Lung (tissue), 13 donors: ENCODE measurements around the gene MS4A6A. TPM values are rescaled to one million over a fixed set of nuclear protein-coding genes. Genes with fewer than 3 reads are reported as not detected.

ENCODE experiments used
- ATAC-seq: fragments of 200-7000 bp; cut with Tn5 transposase; one replicate; pipeline ENCODE4 v1.9.1; 2020; ENCODE audit warnings: moderate number of reproducible peaks; ENCODE audit not compliant: insufficient read depth, low FRiP score
- DNase-seq, 3 donors: peaks; one replicate each; pipeline ENCODE4 v3.0.0-alpha.2; 2013 to 2017
- H3K27ac ChIP-seq, 2 donors: one replicate each; pipeline ENCODE4 v1.5.1; 2013; ENCODE audit warnings: mild to moderate bottlenecking in 2 of 2, moderate library complexity in 2 of 2, control low read depth in 1 of 2, inconsistent platforms in 1 of 2, low read depth in 1 of 2, low read length in 1 of 2
- H3K27me3 ChIP-seq, 3 donors: one replicate each; pipeline ENCODE4 v1.5.1; 2013; ENCODE audit warnings: low read length in 2 of 3; ENCODE audit not compliant: control insufficient read depth in 3 of 3, insufficient read depth in 3 of 3
- H3K36me3 ChIP-seq, 4 donors: one replicate each; pipeline ENCODE4 v1.5.1; 2013; ENCODE audit warnings: low read length in 4 of 4, mild to moderate bottlenecking in 1 of 4, moderate library complexity in 1 of 4; ENCODE audit not compliant: control insufficient read depth in 4 of 4, insufficient read depth in 4 of 4
- H3K4me1 ChIP-seq, 5 donors: one replicate each; pipeline ENCODE4 v1.5.1; 2013; ENCODE audit warnings: low read length in 5 of 5, mild to moderate bottlenecking in 2 of 5, moderate library complexity in 1 of 5; ENCODE audit not compliant: control insufficient read depth in 5 of 5, insufficient read depth in 5 of 5
- H3K4me3 ChIP-seq: one replicate; pipeline ENCODE4 v1.5.1; 2013; ENCODE audit warnings: mild to moderate bottlenecking, control low read depth, moderate library complexity
- H3K9ac ChIP-seq, 2 donors: one replicate each; pipeline ENCODE4 v1.5.1; 2013; ENCODE audit warnings: low read length in 2 of 2, control low read depth in 1 of 2; ENCODE audit not compliant: insufficient read depth in 1 of 2
- H3K9me3 ChIP-seq, 4 donors: one replicate each; pipeline ENCODE4 v1.5.1; 2013; ENCODE audit warnings: low read length in 3 of 4, mild to moderate bottlenecking in 1 of 4, moderate library complexity in 1 of 4; ENCODE audit not compliant: control insufficient read depth in 4 of 4, insufficient read depth in 3 of 4
- WGBS, 2 donors: extraction: QIAGEN DNeasy Blood & Tissue Kit; methylation state at CpG; one replicate each; pipeline ENCODE4 v1.1.7; 2013; 5-methylcytosine and 5-hydroxymethylcytosine counted together
- polyA plus RNA-seq, 2 donors: library from polyadenylated mRNA; stranded (reverse); fragments of 200-250 nt; gene quantifications; one replicate each; pipeline ENCODE4 v1.2.1, GENCODE V29; 2013
- small RNA-seq: library from RNA; depleted of rRNA; stranded (forward); fragments of <200 nt; gene quantifications from one replicate; pipeline ENCODE3, GENCODE V24; 2014; ENCODE audit warnings: low replicate concordance
- total RNA-seq, 2 donors: library from RNA; depleted of rRNA in 1 of 2; stranded (reverse); fragments of >200 nt in 1 of 2; gene quantifications; one replicate each; pipeline ENCODE4 v1.2.1, GENCODE V29; 2014 to 2021
- TF ChIP-seq, protein P1 (sequence below): IDR thresholded peaks from 2 replicates; pipeline ENCODE4 v1.5.1; 2012; ENCODE audit warnings: mild to moderate bottlenecking; ENCODE audit errors: control extremely low read depth, extremely low read depth
- donor health status: control.
- donor health status: control.
- donor health status: Bipolar disorder and iron deficiency.
- donor health status: healthy.
- donor health status: DM: yes; HTN: yes; CAD: no.

The MS4A6A gene
- total and polyA plus RNA-seq, 4 donors: 36.2 to 163 (median 92.7) TPM

GRCh38 chr11:60125956-60126585, 56.8 kb downstream of the MS4A6A start:
- no peak overlapping the region for H3K27ac ChIP-seq
- ATAC-seq (no peak), DNase-seq (no peak)
- no peak overlapping the region for H3K9ac ChIP-seq
- TF ChIP-seq, protein P1, sequence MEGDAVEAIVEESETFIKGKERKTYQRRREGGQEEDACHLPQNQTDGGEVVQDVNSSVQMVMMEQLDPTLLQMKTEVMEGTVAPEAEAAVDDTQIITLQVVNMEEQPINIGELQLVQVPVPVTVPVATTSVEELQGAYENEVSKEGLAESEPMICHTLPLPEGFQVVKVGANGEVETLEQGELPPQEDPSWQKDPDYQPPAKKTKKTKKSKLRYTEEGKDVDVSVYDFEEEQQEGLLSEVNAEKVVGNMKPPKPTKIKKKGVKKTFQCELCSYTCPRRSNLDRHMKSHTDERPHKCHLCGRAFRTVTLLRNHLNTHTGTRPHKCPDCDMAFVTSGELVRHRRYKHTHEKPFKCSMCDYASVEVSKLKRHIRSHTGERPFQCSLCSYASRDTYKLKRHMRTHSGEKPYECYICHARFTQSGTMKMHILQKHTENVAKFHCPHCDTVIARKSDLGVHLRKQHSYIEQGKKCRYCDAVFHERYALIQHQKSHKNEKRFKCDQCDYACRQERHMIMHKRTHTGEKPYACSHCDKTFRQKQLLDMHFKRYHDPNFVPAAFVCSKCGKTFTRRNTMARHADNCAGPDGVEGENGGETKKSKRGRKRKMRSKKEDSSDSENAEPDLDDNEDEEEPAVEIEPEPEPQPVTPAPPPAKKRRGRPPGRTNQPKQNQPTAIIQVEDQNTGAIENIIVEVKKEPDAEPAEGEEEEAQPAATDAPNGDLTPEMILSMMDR: no peak
- peaks cover 0 to 1% (median 0%) of the 10 kb centered on the region in 5 donors for H3K4me1 ChIP-seq
- no peaks in the 10 kb centered on the region for H3K36me3 ChIP-seq
- H3K4me3 ChIP-seq: no peak overlapping the region
- no peaks in the 10 kb centered on the region for H3K27me3 ChIP-seq
- H3K9me3 ChIP-seq: no peaks in the 10 kb centered on the region

DNA sequence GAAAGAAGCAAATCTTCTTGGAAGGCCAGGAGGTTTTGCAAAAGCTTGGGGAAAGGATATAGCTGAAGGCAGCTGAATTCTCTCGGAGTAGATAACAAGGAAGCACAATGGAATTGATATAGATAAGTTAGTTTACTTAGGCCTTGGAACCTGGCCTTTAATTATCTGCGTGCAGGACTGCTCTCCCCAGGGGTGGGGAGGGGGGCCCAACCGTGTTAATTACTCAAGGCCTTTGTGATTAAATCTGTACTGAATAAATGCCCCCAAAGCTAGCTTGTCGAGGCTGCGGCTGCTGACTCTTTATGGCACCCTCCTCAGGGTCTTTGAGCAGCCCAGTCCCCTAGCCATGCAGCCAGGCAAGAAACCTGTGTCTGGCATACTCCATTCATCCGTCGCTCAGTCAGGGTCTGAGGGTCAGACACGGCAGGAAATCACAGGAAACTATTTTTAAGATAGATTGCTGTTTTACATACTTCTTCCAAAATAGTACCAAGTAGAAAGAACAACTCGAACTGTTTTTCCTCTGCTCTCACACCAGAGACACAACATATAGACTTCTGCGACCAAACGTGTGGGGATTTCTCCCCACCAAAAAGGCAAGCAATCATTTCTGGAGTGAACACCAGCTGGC, 58.0 kb downstream of the MS4A6A start:
- DNase-seq (no peak), ATAC-seq (no peak)
- no peaks in the 10 kb centered on the region for H3K27me3 ChIP-seq
- H3K9me3 ChIP-seq: no peaks in the 10 kb centered on the region
- no peak overlapping the region for H3K27ac ChIP-seq
- H3K4me3 ChIP-seq: no peak overlapping the region
- TF ChIP-seq, protein P1: no peak
- H3K36me3 ChIP-seq: no peaks in the 10 kb centered on the region
- no peak overlapping the region for H3K9ac ChIP-seq
- H3K4me1 ChIP-seq: peaks cover 0 to 1% (median 0%) of the 10 kb centered on the region in 5 donors
- WGBS, 2 donors: 59 to 73% methylated on average over 11 of the region's 11 CpGs

Small RNA genes lying within 50 kb of the gene (small RNA-seq; reads per million reads assigned to genes)
- gene MIR6503: 0.06 reads per million

Other genes with a start within 250 kb of the MS4A6A start
- gene OOSP1, start 244.7 kb downstream of the MS4A6A start, total RNA-seq: not detected
- gene OOSP1, start 244.7 kb downstream of the MS4A6A start, polyA plus RNA-seq: not detected
- under 1 TPM in 1 of 2 donors, not detected in 1; 0.40 TPM for gene OOSP4A, start 219.1 kb downstream of the MS4A6A start, total RNA-seq
- gene OOSP4A, start 219.1 kb downstream of the MS4A6A start, polyA plus RNA-seq: not detected
- gene OOSP4B, start 165.9 kb downstream of the MS4A6A start, total RNA-seq: not detected
- gene OOSP4B, start 165.9 kb downstream of the MS4A6A start, polyA plus RNA-seq: not detected
- not detected for gene OOSP2, start 142.7 kb downstream of the MS4A6A start, total RNA-seq
- not detected for gene OOSP2, start 142.7 kb downstream of the MS4A6A start, polyA plus RNA-seq
- gene MS4A3, start 126.4 kb downstream of the MS4A6A start, total RNA-seq: 1 to 10 TPM in 1 of 2 donors, under 1 TPM in 1; 0.25 to 6.6 TPM
- 1 to 10 TPM in 1 of 2 donors, under 1 TPM in 1; 0.20 to 2.6 TPM for gene MS4A3, start 126.4 kb downstream of the MS4A6A start, polyA plus RNA-seq
- 1 to 10 TPM in 1 of 2 donors, under 1 TPM in 1; 0.57 to 8.5 TPM for gene MS4A2, start 94.4 kb downstream of the MS4A6A start, total RNA-seq
- under 1 TPM; 0.23 to 0.69 TPM for gene MS4A2, start 94.4 kb downstream of the MS4A6A start, polyA plus RNA-seq
- gene MS4A4E, start 60.1 kb upstream of the MS4A6A start, total RNA-seq: 1 to 10 TPM; 1.8 to 3.9 TPM
- under 1 TPM; 0.33 to 0.77 TPM for gene MS4A4E, start 60.1 kb upstream of the MS4A6A start, polyA plus RNA-seq
- 10 to 100 TPM; 11.1 to 50.0 TPM for gene MS4A4A, start 97.6 kb upstream of the MS4A6A start, total RNA-seq
- 100 to 1,000 TPM in 1 of 2 donors, 10 to 100 TPM in 1; 15.6 to 155 TPM for gene MS4A4A, start 97.6 kb upstream of the MS4A6A start, polyA plus RNA-seq
- 1 to 10 TPM in 1 of 2 donors, not detected in 1; 2.6 TPM for gene MS4A6E, start 144.2 kb upstream of the MS4A6A start, total RNA-seq
- 1 to 10 TPM in 1 of 2 donors, under 1 TPM in 1; 0.63 to 1.0 TPM for gene MS4A6E, start 144.2 kb upstream of the MS4A6A start, polyA plus RNA-seq
- gene MS4A7, start 195.4 kb upstream of the MS4A6A start, total RNA-seq: 100 to 1,000 TPM in 1 of 2 donors, 10 to 100 TPM in 1; 27.7 to 111 TPM
- 10 to 100 TPM; 46.5 to 50.6 TPM for gene MS4A7, start 195.4 kb upstream of the MS4A6A start, polyA plus RNA-seq
- 1 to 10 TPM in 1 of 2 donors, under 1 TPM in 1; 0.88 to 4.4 TPM for gene MS4A14, start 213.4 kb upstream of the MS4A6A start, total RNA-seq
- gene MS4A14, start 213.4 kb upstream of the MS4A6A start, polyA plus RNA-seq: 1 to 10 TPM; 1.4 to 8.6 TPM
- not detected for gene MS4A5, start 246.5 kb upstream of the MS4A6A start, total RNA-seq
- not detected for gene MS4A5, start 246.5 kb upstream of the MS4A6A start, polyA plus RNA-seq